Superior temporal gyrus (tissue), 1 donor: Measurements from ENCODE around the gene SLC28A2.
A peak's percentile ranks its signal among the peaks of the same experiment; 100 is the strongest.
"Not testable (repeated sequence)": the region's sequence is repeated elsewhere in the genome, so short reads cannot be mapped to it uniquely, and the experiment has no call there.

Experiments used
- DNase-seq: peaks from one replicate; pipeline ENCODE4 v3.0.0-alpha.2; 2016; ENCODE audit errors: extremely low spot score

SLC28A2 gene

GRCh38 chr15:45263854-45264253 lies 11.8 kb downstream of the SLC28A2 start:
- no peak for DNase-seq

GRCh38 chr15:45265506-45265905 lies 13.5 kb downstream of the SLC28A2 start:
- DNase-seq = no peak

DNA sequence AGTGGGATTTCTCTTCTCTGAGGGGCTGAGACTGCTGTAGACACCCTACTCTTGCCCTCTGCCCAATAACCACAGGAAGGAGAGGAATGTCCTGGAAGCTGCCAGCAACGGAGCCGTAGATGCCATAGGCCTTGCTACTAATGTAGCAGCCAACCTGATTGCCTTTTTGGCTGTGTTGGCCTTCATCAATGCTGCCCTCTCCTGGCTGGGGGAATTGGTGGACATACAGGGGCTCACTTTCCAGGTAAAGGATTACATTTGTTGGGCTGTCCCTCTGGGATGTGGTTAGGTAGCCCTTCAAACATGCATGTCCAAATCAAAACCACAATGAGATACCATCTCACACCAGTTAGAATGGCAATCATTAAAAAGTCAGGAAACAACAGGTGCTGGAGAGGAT lies 16.1 kb downstream of the SLC28A2 start:
- DNase-seq = no peak

GRCh38 chr15:45274636-45275380 lies 22.8 kb downstream of the SLC28A2 start:
- DNase-seq = no peak

DNA sequence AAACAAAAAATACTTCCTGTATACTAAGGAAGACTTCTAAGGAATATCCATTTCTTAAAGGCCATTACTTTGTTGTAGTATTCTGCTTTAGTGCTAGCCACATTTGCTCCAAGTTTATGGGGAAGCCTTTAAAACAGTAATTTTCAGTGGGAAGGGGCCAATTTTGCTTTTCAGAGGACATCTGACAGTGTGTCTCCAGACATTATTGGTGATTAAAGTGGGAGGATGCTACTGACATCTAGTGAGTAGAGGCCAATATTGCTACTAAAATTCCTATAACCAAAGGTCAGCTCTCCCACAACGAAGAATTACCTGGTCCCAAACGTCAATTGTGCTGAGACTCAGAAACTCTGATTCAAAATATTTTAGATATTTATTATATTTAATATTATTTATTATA lies 24.8 kb downstream of the SLC28A2 start:
- peak; percentile 79 for DNase-seq

DNA sequence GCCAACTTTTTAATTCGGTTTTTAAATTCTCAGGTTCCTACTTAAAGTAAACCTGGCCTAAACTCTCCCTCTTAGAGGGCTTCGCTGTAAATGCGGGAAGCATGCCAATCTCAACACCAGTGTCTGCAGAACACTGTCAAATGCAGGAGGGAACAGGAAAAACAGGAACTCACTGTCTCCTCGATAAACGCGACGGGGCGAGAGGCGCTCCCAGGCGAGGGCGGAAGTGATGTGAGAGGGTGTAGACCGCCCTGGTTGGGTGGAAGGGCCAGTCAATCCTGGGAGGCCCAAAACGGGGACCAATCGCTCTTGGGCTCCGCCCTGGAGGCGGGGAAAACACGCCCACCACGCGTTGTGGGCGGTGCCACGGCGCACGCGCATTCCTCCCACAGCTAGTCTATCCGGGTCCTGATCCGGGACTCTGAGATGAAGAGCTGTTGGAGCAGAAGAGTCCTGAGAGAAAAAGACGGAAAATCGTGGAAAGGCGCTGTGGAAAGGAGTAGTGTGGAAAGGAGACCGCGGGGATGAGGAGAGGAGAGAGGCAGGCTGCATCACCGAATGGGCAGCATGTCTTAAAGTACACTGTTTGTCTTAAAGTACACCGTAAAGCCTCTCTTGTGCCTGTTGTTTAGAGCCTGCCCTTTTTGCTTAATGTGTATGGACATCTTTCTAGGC lies 27.1 kb downstream of the SLC28A2 start:
- DNase-seq = peak; percentile 100

DNA sequence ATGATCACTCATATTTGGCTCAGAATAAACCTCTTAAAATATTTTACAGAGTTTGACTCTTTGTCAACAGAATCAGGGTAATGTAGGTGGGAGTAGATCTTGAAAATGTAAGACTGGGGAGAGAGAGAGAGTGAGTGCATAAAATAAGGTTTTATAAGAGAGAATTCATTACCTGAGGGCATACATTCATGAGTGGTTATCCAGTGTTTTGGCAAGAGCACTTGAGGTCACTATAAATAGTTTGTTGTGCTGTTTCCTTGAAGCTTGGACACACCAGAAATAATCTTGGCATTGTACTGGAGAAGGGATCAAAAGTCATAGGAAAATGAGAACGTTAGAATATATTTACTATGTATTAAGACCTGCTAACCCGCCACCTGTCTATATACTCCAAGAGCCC lies 33.4 kb downstream of the SLC28A2 start:
- DNase-seq = no peak

DNA sequence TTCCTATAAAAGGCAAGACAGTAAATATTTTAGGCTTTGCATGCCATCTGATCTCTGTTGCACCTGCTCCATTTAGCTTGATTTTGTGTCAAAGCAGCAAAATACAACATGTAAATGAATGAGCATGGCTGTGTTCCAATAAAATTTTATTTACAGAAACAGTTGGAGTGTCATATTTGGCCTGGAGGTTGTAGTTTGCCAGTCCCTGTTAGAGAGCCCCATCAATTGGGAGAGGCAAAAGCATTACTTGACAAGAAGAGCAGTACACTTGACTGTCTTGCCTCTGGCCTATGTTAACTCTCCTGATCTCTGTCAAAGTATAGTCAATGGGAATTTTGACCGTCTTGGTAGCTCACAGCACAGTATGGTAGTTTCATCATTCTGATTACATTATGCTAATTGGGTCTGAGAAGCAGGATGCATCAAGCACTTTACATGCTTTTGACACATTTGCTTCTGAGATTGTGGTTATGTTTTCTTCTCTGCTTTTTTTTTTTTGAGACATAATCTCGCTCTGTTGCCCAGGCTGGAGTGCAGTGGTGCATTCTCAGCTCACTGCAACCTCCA lies 35.4 kb downstream of the SLC28A2 start:
- DNase-seq = no peak

DNA sequence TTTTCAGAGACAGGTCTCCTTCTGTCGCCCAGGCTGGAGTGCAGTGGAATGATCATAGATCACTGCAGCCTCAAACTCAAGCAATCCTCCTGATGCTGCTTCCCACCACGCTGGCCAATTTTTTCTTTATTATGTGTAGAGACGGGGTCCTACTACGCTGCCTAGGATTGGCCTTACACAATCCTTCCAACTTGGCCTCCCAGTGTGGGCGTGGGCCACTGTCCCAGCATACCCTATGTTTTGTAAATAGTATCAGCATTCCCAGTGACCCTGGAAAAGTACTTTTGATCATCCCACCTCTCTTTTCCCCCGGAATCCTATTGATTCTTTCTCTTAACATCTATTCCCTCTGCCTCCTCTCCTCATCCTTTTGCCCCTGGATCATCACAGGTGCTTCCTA lies 36.9 kb downstream of the SLC28A2 start:
- no peak for DNase-seq

- no peak for DNase-seq
Observed at GRCh38 chr15:45291822-45292582, 40.0 kb downstream of the SLC28A2 start.

DNA sequence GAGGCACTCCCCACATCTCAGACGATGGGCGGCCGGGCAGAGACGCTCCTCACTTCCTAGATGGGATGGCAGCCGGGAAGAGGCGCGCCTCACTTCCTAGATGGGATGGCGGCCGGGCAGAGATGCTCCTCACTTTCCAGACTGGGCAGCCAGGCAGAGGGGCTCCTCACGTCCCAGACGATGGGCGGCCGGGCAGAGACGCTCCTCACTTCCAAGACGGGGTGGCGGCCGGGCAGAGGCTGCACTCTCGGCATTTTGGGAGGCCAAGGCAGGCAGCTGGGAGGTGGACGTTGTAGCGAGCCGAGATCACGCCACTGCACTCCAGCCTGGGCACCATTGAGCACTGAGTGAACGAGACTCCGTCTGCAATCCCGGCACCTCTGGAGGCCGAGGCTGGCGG lies 41.3 kb downstream of the SLC28A2 start:
- not testable (repeated sequence) for DNase-seq

- DNase-seq = not testable (repeated sequence)
Observed at GRCh38 chr15:45298964-45299378, 46.9 kb downstream of the SLC28A2 start.

DNA sequence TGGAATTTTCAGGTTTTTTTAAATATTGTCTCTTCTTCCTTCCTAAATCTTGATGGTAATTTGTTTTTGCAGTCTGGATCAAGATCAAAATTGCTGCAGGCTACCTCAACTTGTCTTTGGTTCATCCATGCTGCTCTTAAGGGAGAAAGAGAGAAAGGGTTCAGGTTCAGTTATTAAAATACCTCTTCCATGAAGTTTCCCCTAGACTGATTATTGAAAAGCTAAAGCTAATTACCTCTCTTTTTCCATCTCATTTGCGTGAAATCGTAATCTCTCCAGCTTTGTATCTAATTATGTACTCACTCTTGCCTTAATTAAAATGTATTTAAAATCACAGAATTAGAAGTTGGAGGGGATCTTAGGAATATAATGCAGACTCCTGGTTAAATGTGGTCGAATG lies 52.7 kb downstream of the SLC28A2 start:
- DNase-seq = no peak

GRCh38 chr15:45306105-45306504 lies 54.1 kb downstream of the SLC28A2 start:
- no peak for DNase-seq

DNA sequence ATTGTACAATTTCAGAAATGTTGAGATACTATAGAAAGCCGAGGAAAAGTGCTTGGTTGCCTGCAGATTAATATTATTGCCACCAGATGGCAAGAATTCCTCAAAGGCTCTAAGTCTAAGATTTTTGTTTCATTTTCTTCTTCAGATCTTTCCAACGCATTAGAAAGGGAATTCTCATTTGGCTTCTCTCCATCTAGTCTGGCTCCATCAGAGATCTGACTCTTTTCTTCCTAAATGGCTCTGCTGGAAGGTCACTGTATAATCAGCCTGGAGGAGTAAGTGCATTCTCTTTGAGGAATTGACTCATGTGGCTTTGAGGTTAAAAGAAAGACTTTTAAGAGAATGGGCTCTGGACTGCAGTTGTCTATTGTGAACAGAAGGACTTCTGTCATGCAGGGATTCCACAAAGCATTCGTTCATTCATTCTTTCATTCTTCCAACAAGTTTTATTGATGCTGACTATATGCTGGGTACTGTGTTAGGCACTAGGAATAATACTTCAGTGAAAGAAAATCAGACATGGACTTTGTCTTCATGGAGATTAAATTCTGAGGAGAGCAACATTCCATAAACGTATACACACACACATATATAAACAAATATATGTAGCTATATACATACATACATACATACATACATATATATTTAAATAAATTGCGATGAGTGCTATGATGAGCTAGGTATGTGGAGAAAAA lies 55.3 kb downstream of the SLC28A2 start:
- DNase-seq = peak; percentile 86

- not testable (repeated sequence) for DNase-seq
Observed at GRCh38 chr15:45314117-45314516, 62.1 kb downstream of the SLC28A2 start.

- DNase-seq = no peak
Observed at GRCh38 chr15:45314960-45315359, 62.9 kb downstream of the SLC28A2 start.

- DNase-seq = no peak
Observed at GRCh38 chr15:45319472-45320214, 67.6 kb downstream of the SLC28A2 start.

DNA sequence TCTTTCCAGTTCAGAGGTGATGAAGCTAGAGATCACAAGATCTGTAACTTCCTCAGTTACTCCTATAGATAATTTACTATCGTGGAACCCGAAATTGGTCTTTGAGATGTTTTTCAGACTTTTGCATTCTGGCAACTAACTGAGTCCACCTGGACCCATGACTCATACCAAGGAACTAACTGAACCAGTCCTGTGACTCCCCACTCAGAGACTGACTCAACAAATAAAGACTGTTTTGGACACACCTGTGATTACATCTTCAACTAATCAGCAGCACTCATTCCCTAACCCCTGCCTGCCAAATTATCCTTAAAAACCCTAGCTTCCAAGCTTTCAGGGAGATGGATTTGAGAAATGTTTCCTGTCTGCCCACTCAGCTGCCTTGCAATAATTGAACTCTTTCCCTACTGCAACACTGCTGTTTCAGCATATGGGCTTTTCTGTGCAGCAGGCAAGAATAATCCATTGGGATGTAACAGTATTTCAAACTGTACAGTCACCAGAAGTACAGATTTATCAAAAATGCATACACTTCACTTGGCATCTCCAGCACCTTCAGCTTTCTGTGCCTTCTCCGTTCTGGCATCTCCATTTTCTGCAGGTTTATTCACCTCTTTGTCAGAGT lies 68.7 kb downstream of the SLC28A2 start:
- DNase-seq = no peak

DNA sequence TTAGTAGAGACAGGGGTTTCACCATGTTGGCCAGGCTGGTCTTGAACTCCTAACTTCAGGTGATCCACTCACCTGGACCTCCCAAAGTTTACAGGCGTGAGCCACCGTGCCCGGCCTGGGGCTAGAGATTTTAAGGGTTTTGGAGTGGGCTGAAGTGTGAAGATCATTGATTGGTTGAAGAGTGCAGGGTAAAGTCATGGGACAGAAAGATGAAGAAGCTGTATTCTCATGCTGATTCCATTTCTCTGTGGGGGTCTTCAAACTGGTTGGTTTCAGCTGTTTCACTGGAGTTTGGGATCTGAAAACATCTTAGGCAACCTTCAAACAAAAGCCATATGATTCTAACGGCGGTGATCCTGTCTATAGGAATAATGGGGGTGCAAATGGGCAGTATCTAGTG lies 74.2 kb downstream of the SLC28A2 start:
- no peak for DNase-seq

DNA sequence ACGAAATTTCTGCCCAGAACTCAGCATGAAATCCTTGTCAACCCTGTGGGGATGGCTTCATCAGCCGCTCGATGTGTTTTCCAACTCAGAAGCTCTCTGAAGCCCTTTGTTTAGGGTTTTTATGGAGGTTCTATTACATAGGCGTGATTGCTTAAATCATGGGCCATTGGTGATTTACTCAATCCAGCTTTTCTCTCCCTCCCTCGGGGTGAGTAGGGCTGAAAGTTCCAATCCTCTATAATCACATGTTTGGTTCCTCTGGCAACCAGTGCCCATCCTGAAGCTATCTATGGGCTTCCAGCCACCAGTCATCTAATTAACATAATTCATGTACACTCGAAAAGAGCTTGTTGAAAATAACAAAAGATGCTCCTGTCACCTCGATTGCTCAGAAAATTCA lies 74.7 kb downstream of the SLC28A2 start:
- DNase-seq = peak; percentile 84
